Hippocampal formation (tissue), 2 donors: ENCODE results near the gene RAB8B.
A peak's percentile ranks its signal among the peaks of the same experiment; 100 is the strongest.

Experiments used
- DNase-seq, 2 donors: peaks; one replicate each; lab custom pipeline; 2025; lab: John Stamatoyannopoulos, UW

RAB8B gene

GRCh38 chr15:63276342-63277037 lies 87.1 kb downstream of the RAB8B start:
- no peak for DNase-seq

GRCh38 chr15:63277038-63277892 lies 87.9 kb downstream of the RAB8B start, which contains the start of gene APH1B:
TSS of gene APH1B (plus strand) at chr15:63277605. CDS start at chr15:63277624, 19 bp downstream.
- DNase-seq: peak; percentile 66 to 90

- no peak for DNase-seq
Observed at GRCh38 chr15:63277893-63278456, 88.6 kb downstream of the RAB8B start.

DNA sequence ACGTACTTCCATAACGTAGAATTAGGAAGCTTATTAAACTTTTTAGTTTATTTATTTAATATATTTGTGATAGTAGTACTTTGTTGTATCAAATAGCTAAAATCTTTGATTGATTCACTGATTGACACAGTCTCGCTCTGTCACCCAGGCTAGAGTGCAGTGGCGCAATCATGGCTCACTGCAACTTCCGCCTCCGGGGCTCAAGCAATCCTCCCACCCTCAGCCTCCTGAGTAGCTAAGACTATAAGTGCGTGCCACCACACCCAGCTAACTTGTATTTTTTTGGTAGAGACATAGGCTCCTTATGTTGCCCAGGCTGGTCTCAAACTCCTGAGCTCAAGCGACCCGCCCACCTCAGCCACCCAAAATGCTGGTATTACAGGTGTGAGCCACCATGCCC lies 93.7 kb downstream of the RAB8B start:
- DNase-seq: no peak

- no peak for DNase-seq
Observed at GRCh38 chr15:63284335-63284734, 94.9 kb downstream of the RAB8B start.

GRCh38 chr15:63287109-63287508 lies 97.7 kb downstream of the RAB8B start:
- DNase-seq: no peak

GRCh38 chr15:63288342-63288741 lies 98.9 kb downstream of the RAB8B start:
- DNase-seq: no peak

GRCh38 chr15:63288778-63289378 lies 99.5 kb downstream of the RAB8B start:
- peak in 1 of 2 donors; percentile 79 for DNase-seq

- DNase-seq: no peak
Observed at GRCh38 chr15:63291507-63291906, 102.1 kb downstream of the RAB8B start.

DNA sequence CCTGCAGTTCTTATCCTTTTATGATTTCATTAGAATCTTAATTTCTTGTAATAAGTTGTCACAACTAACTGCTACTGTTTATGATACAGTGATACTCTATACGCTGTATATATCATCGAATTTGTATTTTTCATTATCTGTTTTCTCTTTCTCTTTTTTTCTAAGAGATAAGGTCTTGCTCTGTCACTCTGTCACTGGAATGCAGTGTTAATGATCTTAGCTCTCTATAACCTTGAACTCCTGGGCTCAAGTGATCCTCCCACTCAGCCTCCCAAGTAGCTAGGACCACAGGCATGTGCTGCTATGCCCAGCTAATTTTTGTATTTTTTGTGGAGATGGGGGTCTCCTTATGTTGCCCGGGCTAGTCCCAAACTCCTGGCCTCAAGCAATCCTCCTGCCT lies 102.8 kb downstream of the RAB8B start:
- no peak for DNase-seq

DNA sequence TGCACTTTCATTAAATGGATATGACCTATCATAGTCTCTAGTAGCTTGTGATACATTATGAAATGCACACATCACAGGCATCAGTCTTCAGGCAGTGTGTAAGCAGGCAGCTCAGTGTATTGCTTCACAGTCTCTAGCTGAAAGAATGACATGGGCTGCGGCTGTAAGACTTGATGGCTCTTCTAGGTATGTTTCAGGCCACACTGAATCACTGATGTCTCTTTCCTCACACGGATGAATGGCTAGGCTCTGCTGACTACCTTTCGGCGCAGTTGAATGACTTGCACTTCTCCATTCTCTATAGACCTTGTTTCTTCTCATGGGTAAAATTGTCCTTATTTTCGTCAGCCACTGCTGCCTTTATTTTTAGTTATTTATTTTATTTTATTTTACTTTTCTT lies 103.4 kb downstream of the RAB8B start:
- no peak for DNase-seq

DNA sequence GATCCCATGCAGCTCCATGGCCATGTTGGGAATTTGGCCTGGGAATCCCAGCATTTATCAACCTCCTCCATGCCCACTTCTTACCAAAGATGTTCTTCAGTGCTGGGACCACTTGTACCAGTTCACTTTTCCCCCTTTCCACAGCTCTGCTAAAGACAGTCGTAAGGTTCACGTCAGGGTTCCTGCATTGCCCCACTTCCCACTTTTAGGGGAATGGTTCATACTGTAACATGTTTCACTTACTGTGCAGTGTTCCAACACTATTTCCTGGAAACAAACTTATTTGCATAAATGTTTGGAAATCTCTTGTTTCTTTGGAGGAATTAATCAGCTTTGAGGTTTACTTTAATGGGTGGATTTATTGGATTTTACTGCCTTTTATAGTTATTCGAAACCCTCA lies 105.0 kb downstream of the RAB8B start:
- no peak for DNase-seq

GRCh38 chr15:63295341-63295740 lies 105.9 kb downstream of the RAB8B start:
- no peak for DNase-seq

GRCh38 chr15:63296195-63296594 lies 106.8 kb downstream of the RAB8B start:
- DNase-seq: no peak

DNA sequence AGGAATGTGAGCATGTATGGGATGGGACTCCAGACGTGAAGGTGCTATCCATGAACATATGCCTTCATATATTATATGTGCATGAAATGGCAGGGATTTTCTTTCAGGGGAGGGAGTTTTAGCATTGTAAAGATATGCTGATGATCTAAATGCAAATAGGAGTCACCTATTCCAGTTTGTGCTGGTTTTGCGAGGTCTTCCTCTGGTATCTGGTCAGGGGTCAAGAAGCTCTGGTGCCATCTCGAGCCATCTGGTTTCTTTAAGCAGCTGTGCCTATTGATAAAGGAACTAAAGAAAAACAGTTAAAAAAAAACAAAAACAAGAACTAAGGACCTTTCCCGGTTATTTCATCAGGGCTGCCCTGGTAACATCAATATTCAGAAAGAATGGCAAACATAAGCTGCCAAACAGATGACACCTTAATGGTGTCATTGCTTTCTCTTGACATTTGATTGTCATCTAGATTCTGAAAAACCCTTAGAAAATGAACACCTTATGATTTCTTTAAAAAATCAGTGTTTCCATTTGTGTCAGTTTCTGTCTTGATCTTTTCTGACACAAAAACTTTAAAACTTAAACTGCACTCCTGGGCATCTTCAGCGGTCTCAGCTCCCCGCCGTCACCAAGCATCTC lies 110.7 kb downstream of the RAB8B start:
- DNase-seq: no peak

GRCh38 chr15:63301088-63301487 lies 111.7 kb downstream of the RAB8B start:
- DNase-seq: no peak

GRCh38 chr15:63305260-63305659 lies 115.9 kb downstream of the RAB8B start:
- DNase-seq: no peak

DNA sequence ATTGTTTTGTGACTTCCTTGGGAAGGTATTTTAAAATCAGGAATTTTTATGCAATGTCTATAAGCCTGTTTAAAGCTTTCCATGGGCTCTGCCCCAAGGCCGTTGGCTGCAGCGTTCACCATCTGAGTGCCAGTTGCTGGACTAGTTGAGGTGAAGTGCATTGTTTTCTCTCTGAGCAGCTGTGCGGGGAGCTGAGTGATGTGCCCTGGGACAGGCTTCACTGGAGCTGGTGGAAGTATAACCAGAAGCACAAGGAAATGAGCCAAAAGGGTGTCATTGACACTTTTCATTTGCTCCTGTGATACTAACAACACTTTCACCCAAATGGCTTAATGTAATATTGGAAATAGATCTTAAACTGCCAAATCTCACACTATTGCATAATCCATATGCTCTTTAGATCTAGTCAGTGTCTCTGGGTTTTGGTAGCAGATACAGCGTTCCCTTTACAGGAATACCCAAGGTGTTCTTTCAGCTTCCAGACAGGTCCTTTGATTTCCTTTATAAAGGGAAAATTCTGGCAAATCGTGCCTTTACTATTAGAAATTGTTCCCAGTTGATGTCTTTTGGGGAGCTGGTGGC lies 117.2 kb downstream of the RAB8B start:
- no peak for DNase-seq

DNA sequence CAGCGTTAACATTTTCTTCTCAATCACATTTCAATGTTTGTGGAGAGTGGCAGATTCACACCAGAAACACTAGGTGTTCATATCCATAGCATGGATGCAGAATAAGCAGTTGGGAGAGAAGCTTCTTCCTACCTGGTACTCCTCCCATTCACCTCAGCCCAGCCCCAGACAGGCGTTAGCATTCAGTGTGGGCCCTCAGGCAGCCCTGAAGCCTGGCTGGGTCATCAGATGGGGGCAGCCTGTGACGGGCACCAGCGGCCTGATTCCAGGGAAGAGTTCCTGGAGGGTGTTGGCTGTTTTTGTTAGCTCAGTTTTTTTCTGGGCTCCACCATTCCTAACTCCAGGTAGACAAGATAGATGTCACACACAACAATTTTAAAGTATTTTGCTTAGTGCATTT lies 119.1 kb downstream of the RAB8B start:
- no peak for DNase-seq

GRCh38 chr15:63308947-63309346 lies 119.5 kb downstream of the RAB8B start:
- no peak for DNase-seq

GRCh38 chr15:63310646-63311045 lies 121.2 kb downstream of the RAB8B start:
- no peak for DNase-seq

DNA sequence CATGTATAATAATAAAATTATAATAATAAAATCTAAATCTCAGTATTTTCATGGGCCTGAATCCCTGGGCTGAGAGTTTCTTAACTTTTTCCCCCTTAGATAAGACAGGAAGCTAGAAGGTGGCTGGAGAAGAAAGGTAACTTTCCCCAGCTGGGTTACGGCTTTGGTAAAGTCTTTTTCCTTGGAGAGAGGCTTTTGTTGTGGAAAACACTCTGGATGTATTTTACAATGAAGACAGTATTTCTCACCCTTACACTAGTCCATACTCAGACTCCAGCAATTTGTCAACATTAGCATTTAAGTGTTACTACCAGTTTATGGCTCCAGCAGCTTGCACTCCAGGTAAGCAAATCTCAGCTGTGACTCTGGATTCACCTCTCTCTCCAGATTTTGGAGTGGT lies 122.9 kb downstream of the RAB8B start:
- no peak for DNase-seq
